ENCODE data around the gene GALNT16.
"Not testable (repeated sequence)": the region's sequence is repeated elsewhere in the genome, so short reads cannot be mapped to it uniquely, and the experiment has no call there.

The GALNT16 gene

GRCh38 chr14:69285661-69286255, 25.8 kb downstream of the GALNT16 start:
- DNase-seq (ENCODE audit: low read depth) = no peak

- DNase-seq (ENCODE audit: low read depth) = no peak
Measured at GRCh38 chr14:69287098-69288010, 27.4 kb downstream of the GALNT16 start.

- DNase-seq (ENCODE audit: low read depth) = no peak
Measured at GRCh38 chr14:69288011-69288771, 28.2 kb downstream of the GALNT16 start.

GRCh38 chr14:69288956-69289705, 29.2 kb downstream of the GALNT16 start:
- no peak for DNase-seq (ENCODE audit: low read depth)

GRCh38 chr14:69289811-69290520, 30.0 kb downstream of the GALNT16 start:
- DNase-seq (ENCODE audit: low read depth) = no peak

- DNase-seq (ENCODE audit: low read depth) = not testable (repeated sequence)
Measured at GRCh38 chr14:69290881-69291280, 30.9 kb downstream of the GALNT16 start.

GRCh38 chr14:69291396-69291795, 31.4 kb downstream of the GALNT16 start:
- DNase-seq (ENCODE audit: low read depth) = no peak

- DNase-seq (ENCODE audit: low read depth) = no peak
Measured at GRCh38 chr14:69291891-69292561, 32.1 kb downstream of the GALNT16 start.

GRCh38 chr14:69298131-69299071, 38.4 kb downstream of the GALNT16 start:
- DNase-seq (ENCODE audit: low read depth) = no peak

- DNase-seq (ENCODE audit: low read depth) = no peak
Measured at GRCh38 chr14:69299286-69300035, 39.5 kb downstream of the GALNT16 start.

- DNase-seq (ENCODE audit: low read depth) = no peak
Measured at GRCh38 chr14:69300601-69301221, 40.8 kb downstream of the GALNT16 start.

GRCh38 chr14:69303086-69303485, 43.1 kb downstream of the GALNT16 start:
- DNase-seq (ENCODE audit: low read depth) = no peak

- DNase-seq (ENCODE audit: low read depth) = no peak
Measured at GRCh38 chr14:69312608-69313007, 52.6 kb downstream of the GALNT16 start.

GRCh38 chr14:69313176-69313575, 53.2 kb downstream of the GALNT16 start:
- DNase-seq (ENCODE audit: low read depth) = no peak

GRCh38 chr14:69314327-69314726, 54.4 kb downstream of the GALNT16 start:
- no peak for DNase-seq (ENCODE audit: low read depth)

- no peak for DNase-seq (ENCODE audit: low read depth)
Measured at GRCh38 chr14:69315301-69315700, 55.3 kb downstream of the GALNT16 start.

GRCh38 chr14:69316449-69317101, 56.6 kb downstream of the GALNT16 start:
- DNase-seq (ENCODE audit: low read depth) = no peak
